Calu3 (cell line): ENCODE results near the gene POR. TPM values are rescaled to one million over a fixed set of nuclear protein-coding genes. Genes with fewer than 3 reads are reported as not detected.

ENCODE experiments used
- BruUV-seq: library from RNA; stranded (reverse); fragments of 400-500 nt; replicated peaks from 2 replicates; lab custom pipeline; 2021; lab: Mats Ljungman, UMichigan
- CTCF ChIA-PET: fragments of 300-600 bp; sonication (Branson Sonifier 250); formaldehyde crosslinking; loops from one replicate; lab custom pipeline; 2022; ENCODE audit warnings: antibody characterized with exemption; lab: Charles Lee
- DNase-seq: peaks from one replicate; pipeline ENCODE4 v3.0.0; 2022
- H3K27ac Mint-ChIP-seq: one replicate; pipeline ENCODE4 v1.8.0; 2022; ENCODE audit warnings: mixed read lengths; ENCODE audit not compliant: unreplicated experiment
- H3K27me3 Mint-ChIP-seq: one replicate; pipeline ENCODE4 v1.8.0; 2022; ENCODE audit warnings: mixed read lengths; ENCODE audit not compliant: unreplicated experiment
- H3K36me3 Mint-ChIP-seq: one replicate; pipeline ENCODE4 v1.8.0; 2022; ENCODE audit warnings: mild to moderate bottlenecking, moderate library complexity, mixed read lengths; ENCODE audit not compliant: insufficient read depth, unreplicated experiment
- H3K4me1 Mint-ChIP-seq: one replicate; pipeline ENCODE4 v1.8.0; 2022; ENCODE audit warnings: mild to moderate bottlenecking, low read depth, mixed read lengths; ENCODE audit not compliant: unreplicated experiment
- H3K4me3 Mint-ChIP-seq: one replicate; pipeline ENCODE4 v1.8.0; 2022; ENCODE audit warnings: mild to moderate bottlenecking, low read depth, moderate library complexity, mixed read lengths; ENCODE audit not compliant: unreplicated experiment
- H3K9me3 Mint-ChIP-seq: one replicate; pipeline ENCODE4 v1.8.0; 2022; ENCODE audit warnings: low read depth, mixed read lengths; ENCODE audit not compliant: unreplicated experiment
- CTCF ChIP-seq: fragments of 200-600 bp; IDR thresholded peaks from one replicate; pipeline ENCODE4 v1.8.0; 2022; ENCODE audit warnings: antibody characterized with exemption; ENCODE audit not compliant: unreplicated experiment
- intact Hi-C: fragments of 100-400 bp; cut with micrococcal nuclease; formaldehyde crosslinking; loops from one replicate; pipeline ENCODE4 v1.10.0; 2022; ENCODE audit not compliant: unreplicated experiment
- total RNA-seq: library from RNA; stranded (reverse); gene quantifications from 2 replicates; pipeline ENCODE4 v1.2.3, GENCODE V29; 2022

POR gene
- total RNA-seq, 1 experiment from 2014 or later, result 65.8 TPM

DNA sequence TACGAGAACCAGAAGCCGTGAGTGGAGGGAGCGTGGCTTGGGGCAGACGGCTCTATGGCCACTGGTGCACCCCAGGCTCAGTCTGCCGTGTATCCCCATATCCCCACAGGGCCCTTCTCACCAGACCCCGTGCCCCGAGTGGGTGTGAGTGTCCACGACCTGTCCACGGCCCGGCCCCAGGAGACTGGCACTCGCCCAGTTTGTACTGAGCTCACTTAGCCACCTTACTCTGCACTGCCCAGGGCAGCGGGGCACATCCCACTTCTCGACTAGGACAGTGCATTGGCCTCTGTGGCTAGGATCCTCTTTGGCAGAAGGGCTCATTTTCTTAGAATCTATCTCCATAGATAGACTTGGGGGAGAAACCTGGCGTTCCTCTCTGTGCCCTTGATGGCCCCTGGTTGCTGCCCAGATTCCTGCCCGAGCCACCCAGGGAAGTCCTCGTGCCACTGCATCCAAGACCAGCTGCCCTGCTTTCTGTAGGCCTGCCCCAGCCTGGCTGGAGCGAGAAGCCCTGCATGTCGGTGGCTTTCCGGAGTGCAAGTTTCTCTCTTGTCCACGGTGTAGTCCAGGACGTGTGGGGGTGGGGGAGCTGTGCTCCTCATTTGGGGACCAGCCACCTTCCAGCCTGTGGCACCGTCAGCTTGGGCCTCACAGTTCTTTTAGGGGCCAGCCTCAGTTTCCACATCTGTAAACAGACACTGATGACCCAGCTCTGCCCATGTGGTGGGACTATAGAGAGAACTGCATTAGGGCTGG, 67.5 kb downstream of the POR start:
- CTCF ChIA-PET, result no interaction called here
- TF ChIP-seq CTCF, result no peak
- Mint-ChIP-seq H3K4me1 (peaks cover 8% of the 10 kb centered on the region), H3K27me3 (no peaks in the 10 kb centered on the region), H3K36me3 (peaks cover 23% of the 10 kb centered on the region), H3K9me3 (no peaks in the 10 kb centered on the region), H3K4me3 (peak overlapping the region; percentile 26), H3K27ac (no peak overlapping the region)
- DNase-seq, result no peak
- no TSS peak for BruUV-seq
- intact Hi-C loops, result no loop called here

GRCh38 chr7:75983471-75984129, 68.6 kb downstream of the POR start:
- no peak for DNase-seq
- Mint-ChIP-seq H3K27me3 (no peaks in the 10 kb centered on the region), H3K4me1 (peaks cover 8% of the 10 kb centered on the region), H3K36me3 (peaks cover 28% of the 10 kb centered on the region), H3K27ac (no peak overlapping the region), H3K4me3 (no peak overlapping the region), H3K9me3 (no peaks in the 10 kb centered on the region)
- intact Hi-C loops, result no loop called here
- BruUV-seq, result no TSS peak
- no peak for TF ChIP-seq CTCF
- CTCF ChIA-PET, result no interaction called here

GRCh38 chr7:75984130-75985008, 69.4 kb downstream of the POR start:
- no peaks in the 10 kb centered on the region for H3K9me3 Mint-ChIP-seq
- BruUV-seq, result no TSS peak
- no peak for DNase-seq

More at GRCh38 chr7:75984130-75985008, 69.4 kb downstream of the POR start:
- Mint-ChIP-seq H3K36me3 (peaks cover 29% of the 10 kb centered on the region), H3K4me3 (no peak overlapping the region), H3K27ac (no peak overlapping the region), H3K27me3 (no peaks in the 10 kb centered on the region), H3K4me1 (peaks cover 8% of the 10 kb centered on the region)
- CTCF ChIA-PET, result no interaction called here
- intact Hi-C loops, result no loop called here
- TF ChIP-seq CTCF, result no peak
